ENCODE data around the gene WFDC1. TPM values are rescaled to one million over a fixed set of nuclear protein-coding genes. Genes with fewer than 3 reads are reported as not detected.

Gene WFDC1
- total and polyA plus RNA-seq, 2 of the 4 experiments (the other 2 are of a cell fraction), result 4.7 to 6.8 TPM

DNA sequence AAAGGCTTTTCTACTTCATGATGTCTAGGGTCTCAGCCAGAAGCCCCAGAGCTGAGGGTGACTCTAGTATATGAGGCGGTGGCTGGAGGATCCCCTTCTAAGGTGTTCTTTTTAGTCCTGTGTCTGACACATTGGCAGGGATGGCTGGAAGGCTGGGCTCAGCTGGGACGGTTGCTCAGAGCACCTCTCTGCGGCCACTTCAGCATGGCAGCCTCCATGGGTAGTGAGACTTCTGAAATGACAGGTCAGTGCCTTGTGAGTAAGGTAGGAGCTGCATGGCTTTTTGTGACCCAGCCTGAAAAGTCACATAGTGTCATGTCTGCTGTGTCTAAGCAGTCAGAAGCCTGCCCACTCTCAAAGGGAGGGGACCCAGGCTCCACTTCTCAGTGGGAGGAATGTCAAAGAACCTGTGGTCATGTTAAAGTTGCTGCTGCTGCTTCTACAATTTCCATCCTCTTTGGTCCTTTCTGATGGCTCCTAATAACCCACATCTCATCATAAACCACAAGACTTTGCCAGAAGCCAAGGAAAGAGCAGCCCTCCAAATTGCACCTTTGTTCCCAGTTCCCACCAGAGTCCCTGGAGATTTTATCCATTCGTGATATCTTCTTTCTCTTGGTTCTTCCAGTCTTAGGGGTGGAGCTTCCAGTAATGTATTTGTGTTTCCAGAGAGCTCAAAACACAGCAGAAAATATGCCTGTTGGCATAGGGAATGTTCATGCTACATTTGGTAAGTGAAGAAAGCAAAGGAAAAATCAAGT is 39.4 kb upstream of the WFDC1 start:
- H2BK15ac ChIP-seq (ENCODE audit: low read depth, low read length), result no peak overlapping the region
- H3K14ac ChIP-seq (replicated peaks; ENCODE audit: low read depth, low read length), result no peak overlapping the region
- no peaks in the 10 kb centered on the region for H3K36me3 ChIP-seq (ENCODE audit: control insufficient read depth, insufficient read depth, low read length)
- 100% methylated on average over 1 of the region's 4 CpGs; no CpG with 5 or more reads in 1 of the 2 experiments for WGBS, 2 experiments (ENCODE audit: extremely low coverage in 2 of 2, insufficient read length in 1 of 2)
- no peak overlapping the region for H2BK20ac ChIP-seq (ENCODE audit: low read depth, low read length)
- H3K9ac ChIP-seq (ENCODE audit: low read depth, low read length), result no peak overlapping the region
- no peak overlapping the region for H3K4me2 ChIP-seq (ENCODE audit: low read depth, low read length)
- no peak overlapping the region for H2AK9ac ChIP-seq (replicated peaks; ENCODE audit: low read depth, low read length, poor library complexity)
- intact Hi-C loops (cut with micrococcal nuclease), result no loop called here
- no peak overlapping the region for H2AK5ac ChIP-seq (ENCODE audit: low read depth, low read length)
- TF ChIP-seq SMC3 (IDR thresholded peaks at IDR 0.05; ENCODE audit: low read depth, low read length) (no peak), RFX5 (IDR thresholded peaks at IDR 0.05; ENCODE audit: low read depth, low read length) (no peak), MXI1 (IDR thresholded peaks at IDR 0.05; ENCODE audit: borderline replicate concordance, low read depth, low read length) (no peak), CHD1 (IDR thresholded peaks at IDR 0.05; ENCODE audit: low read depth, low read length) (no peak), BHLHE40 (IDR thresholded peaks at IDR 0.05; ENCODE audit: low read depth, low read length) (no peak), RCOR1 (IDR thresholded peaks at IDR 0.05; ENCODE audit: insufficient replicate concordance, low read length) (no peak), NFE2L2 (IDR thresholded peaks at IDR 0.05; ENCODE audit: low read depth, low read length) (no peak), MAFK (IDR thresholded peaks at IDR 0.05; ENCODE audit: low read depth, low read length) (no peak), CEBPB (IDR thresholded peaks at IDR 0.05; ENCODE audit: low read depth, low read length) (no peak), POLR2A (IDR thresholded peaks at IDR 0.05; ENCODE audit: low read depth, low read length) (no peak), MAZ (IDR thresholded peaks at IDR 0.05; ENCODE audit: borderline replicate concordance, low read depth, low read length) (no peak), FOS (IDR thresholded peaks at IDR 0.05; ENCODE audit: low read depth, low read length) (no peak), CTCF (conservative IDR thresholded peaks at IDR 0.05; ENCODE audit: low read depth, low read length) (no peak)
- TF ChIP-seq, protein P1, sequence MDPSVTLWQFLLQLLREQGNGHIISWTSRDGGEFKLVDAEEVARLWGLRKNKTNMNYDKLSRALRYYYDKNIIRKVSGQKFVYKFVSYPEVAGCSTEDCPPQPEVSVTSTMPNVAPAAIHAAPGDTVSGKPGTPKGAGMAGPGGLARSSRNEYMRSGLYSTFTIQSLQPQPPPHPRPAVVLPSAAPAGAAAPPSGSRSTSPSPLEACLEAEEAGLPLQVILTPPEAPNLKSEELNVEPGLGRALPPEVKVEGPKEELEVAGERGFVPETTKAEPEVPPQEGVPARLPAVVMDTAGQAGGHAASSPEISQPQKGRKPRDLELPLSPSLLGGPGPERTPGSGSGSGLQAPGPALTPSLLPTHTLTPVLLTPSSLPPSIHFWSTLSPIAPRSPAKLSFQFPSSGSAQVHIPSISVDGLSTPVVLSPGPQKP (IDR thresholded peaks at IDR 0.05; ENCODE audit: borderline replicate concordance, low read depth, low read length), result no peak
- TF ChIP-seq, protein P2, sequence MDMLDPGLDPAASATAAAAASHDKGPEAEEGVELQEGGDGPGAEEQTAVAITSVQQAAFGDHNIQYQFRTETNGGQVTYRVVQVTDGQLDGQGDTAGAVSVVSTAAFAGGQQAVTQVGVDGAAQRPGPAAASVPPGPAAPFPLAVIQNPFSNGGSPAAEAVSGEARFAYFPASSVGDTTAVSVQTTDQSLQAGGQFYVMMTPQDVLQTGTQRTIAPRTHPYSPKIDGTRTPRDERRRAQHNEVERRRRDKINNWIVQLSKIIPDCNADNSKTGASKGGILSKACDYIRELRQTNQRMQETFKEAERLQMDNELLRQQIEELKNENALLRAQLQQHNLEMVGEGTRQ (IDR thresholded peaks at IDR 0.05; ENCODE audit: low read depth, low read length), result no peak
- no peak overlapping the region for H4K91ac ChIP-seq (ENCODE audit: insufficient read depth, low read depth, low read length)
- H2AFZ ChIP-seq (replicated peaks; ENCODE audit: low read length, poor library complexity), result no peak overlapping the region
- in situ Hi-C loops (cut with MboI; ENCODE audit: low sequenced_read_pairs), result no loop called here
- H4K20me1 ChIP-seq (ENCODE audit: insufficient read depth, low read length), result no peaks in the 10 kb centered on the region
- H3K9me3 ChIP-seq (ENCODE audit: control insufficient read depth, insufficient read depth, low read length), result peaks cover 12% of the 10 kb centered on the region
- no peak overlapping the region for H3K56ac ChIP-seq (ENCODE audit: extremely low read depth, insufficient read depth, low read length)
- H2BK120ac ChIP-seq (ENCODE audit: low read depth, low read length), result no peak overlapping the region
- no peak overlapping the region for H4K8ac ChIP-seq (ENCODE audit: low read depth in 2 of 2, low read length in 2 of 2)
- H3K9me1 ChIP-seq (ENCODE audit: insufficient read depth, low read length), result no peaks in the 10 kb centered on the region
- H4K5ac ChIP-seq (ENCODE audit: low read depth, low read length), result no peak overlapping the region
- no peak overlapping the region for H3K18ac ChIP-seq (ENCODE audit: low read depth, low read length)
- ChIA-PET POLR2A (ENCODE audit: unreplicated experiment) (no interaction called here), CTCF (no interaction called here)
- no peak overlapping the region for H2BK5ac ChIP-seq (ENCODE audit: low read depth, low read length, poor library complexity, severe bottlenecking)
- no peak overlapping the region for H3K23ac ChIP-seq (ENCODE audit: low read depth, low read length)
- no peaks in the 10 kb centered on the region for H3K79me1 ChIP-seq (ENCODE audit: low read depth in 1 of 2, low read length in 2 of 2)
- no peak overlapping the region for H3K4me3 ChIP-seq (ENCODE audit: insufficient read depth, low read depth, low read length)
- no TSS peak for BruUV-seq (replicated peaks)
- ATAC-seq (ENCODE audit: low read depth), result no peak
- no peak overlapping the region for H3K27ac ChIP-seq (ENCODE audit: insufficient read depth, low read length)
- no peaks in the 10 kb centered on the region for H3K4me1 ChIP-seq (ENCODE audit: control insufficient read depth, insufficient read depth, low read length)
- H3K4ac ChIP-seq (ENCODE audit: low read depth, low read length), result no peak overlapping the region
- no peak for DNase-seq
- peaks cover 57% of the 10 kb centered on the region for H3K27me3 ChIP-seq (ENCODE audit: control insufficient read depth, insufficient read depth, low read length)
- dilution Hi-C loops (cut with HindIII; ENCODE audit: low sequenced_read_pairs, unreplicated experiment), result no loop called here

Measured in IMR-90 (cell line).